Right ventricle myocardium inferior (tissue), 1 donor: ENCODE measurements around the gene RBMS2. TPM values are rescaled to one million over a fixed set of nuclear protein-coding genes. Genes with fewer than 3 reads are reported as not detected.
A peak's percentile ranks its signal among the peaks of the same experiment; 100 is the strongest.

ENCODE experiments used
- ATAC-seq: fragments of 200-7000 bp; cut with Tn5 transposase; one replicate; pipeline ENCODE4 v1.9.1; 2020; ENCODE audit warnings: mild to moderate bottlenecking, moderate library complexity
- DNase-seq: peaks from one replicate; pipeline ENCODE4 v3.0.0; 2021; ENCODE audit errors: missing footprints
- intact Hi-C: fragments of 100-400 bp; cut with DNase I; formaldehyde crosslinking; loops from one replicate; pipeline ENCODE4 v1.11.0; 2022
- total RNA-seq: library from RNA; stranded (reverse); fragmentation: NEBNext Ultra II Directional; extraction: Animal tissue kit (Norgen Biotek cat#: 25700); gene quantifications from one replicate; pipeline ENCODE4 v1.2.1, GENCODE V29; 2021
- donor health status: DM: no; HTN: yes; CAD: no; lungs with severe emphysema.

Gene RBMS2
- total RNA-seq, 1 donor from 2014 or later = 30.2 TPM

GRCh38 chr12:56636675-56637540 is 115.3 kb downstream of the RBMS2 start:
- peak; percentile 84 for ATAC-seq
- DNase-seq = peak; percentile 98
- intact Hi-C loops = loop anchor here (2.0 kb wide), 2 partner anchors 88 to 122 kb away; partner anchors contain the start of gene NACA

GRCh38 chr12:56637621-56638020 is 116.0 kb downstream of the RBMS2 start:
- intact Hi-C loops = loop anchor here (2.0 kb wide), 2 partner anchors 87 to 123 kb away; partner anchors contain the start of gene NACA
- DNase-seq (no peak), ATAC-seq (no peak)

- DNase-seq (no peak), ATAC-seq (no peak)
- intact Hi-C loops = no loop called here
Measured at GRCh38 chr12:56641219-56641618, 119.6 kb downstream of the RBMS2 start.

- DNase-seq (no peak), ATAC-seq (no peak)
- intact Hi-C loops = loop anchor here (1.0 to 5.0 kb wide), 2 partner anchors 43 to 81 kb away; partner anchors contain the start of genes NACA and PTGES3
Measured at GRCh38 chr12:56644654-56645053, 123.0 kb downstream of the RBMS2 start.

- intact Hi-C loops = loop anchor here (1.0 to 5.0 kb wide), 2 partner anchors 42 to 80 kb away; partner anchors contain the start of genes NACA and PTGES3
- DNase-seq (no peak), ATAC-seq (peak; percentile 1)
Measured at GRCh38 chr12:56645201-56645716, 123.6 kb downstream of the RBMS2 start.

Other genes starting within 250 kb of the RBMS2 start
- 799 TPM for gene CS, start 221.5 kb upstream of the RBMS2 start, total RNA-seq
- gene CNPY2, start 205.8 kb upstream of the RBMS2 start, total RNA-seq = 36.5 TPM
- gene PAN2, start 187.8 kb upstream of the RBMS2 start, total RNA-seq = 45.1 TPM
- gene IL23A, start 182.9 kb upstream of the RBMS2 start, total RNA-seq = not detected
- 31.6 TPM for gene STAT2, start 161.7 kb upstream of the RBMS2 start, total RNA-seq
- gene APOF, start 159.0 kb upstream of the RBMS2 start, total RNA-seq = not detected
- 3.2 TPM for gene TIMELESS, start 72.4 kb upstream of the RBMS2 start, total RNA-seq
- not detected for gene MIP, start 67.2 kb upstream of the RBMS2 start, total RNA-seq
- gene SPRYD4, start 53.2 kb upstream of the RBMS2 start, total RNA-seq = 3.1 TPM
- gene GLS2, start 33.7 kb upstream of the RBMS2 start, total RNA-seq = 0.76 TPM
- 31.4 TPM for gene BAZ2A, start 108.5 kb downstream of the RBMS2 start, total RNA-seq
- 3,152 TPM for gene ATP5F1B, start 124.2 kb downstream of the RBMS2 start, total RNA-seq
- gene PTGES3, start 166.5 kb downstream of the RBMS2 start, total RNA-seq = 132 TPM
- gene NACA, start 203.5 kb downstream of the RBMS2 start, total RNA-seq = 432 TPM
- gene PRIM1, start 230.5 kb downstream of the RBMS2 start, total RNA-seq = 5.1 TPM
- 0.27 TPM for gene HSD17B6, start 241.5 kb downstream of the RBMS2 start, total RNA-seq